AG10803 (cell line): ENCODE results near the gene TMEM218.

ENCODE experiments used
- DNase-seq: peaks from one replicate; pipeline ENCODE4 v3.0.0; 2010; ENCODE audit warnings: low read depth
- H3K4me3 ChIP-seq: 2 replicates; pipeline ENCODE4 v1.5.1; 2011; ENCODE audit warnings: mild to moderate bottlenecking, low read length, control low read depth
- CTCF ChIP-seq: conservative IDR thresholded peaks from 2 replicates; pipeline ENCODE4 v1.5.1; 2011; ENCODE audit warnings: mild to moderate bottlenecking, low read length, control low read depth, inconsistent platforms

TMEM218 gene

DNA sequence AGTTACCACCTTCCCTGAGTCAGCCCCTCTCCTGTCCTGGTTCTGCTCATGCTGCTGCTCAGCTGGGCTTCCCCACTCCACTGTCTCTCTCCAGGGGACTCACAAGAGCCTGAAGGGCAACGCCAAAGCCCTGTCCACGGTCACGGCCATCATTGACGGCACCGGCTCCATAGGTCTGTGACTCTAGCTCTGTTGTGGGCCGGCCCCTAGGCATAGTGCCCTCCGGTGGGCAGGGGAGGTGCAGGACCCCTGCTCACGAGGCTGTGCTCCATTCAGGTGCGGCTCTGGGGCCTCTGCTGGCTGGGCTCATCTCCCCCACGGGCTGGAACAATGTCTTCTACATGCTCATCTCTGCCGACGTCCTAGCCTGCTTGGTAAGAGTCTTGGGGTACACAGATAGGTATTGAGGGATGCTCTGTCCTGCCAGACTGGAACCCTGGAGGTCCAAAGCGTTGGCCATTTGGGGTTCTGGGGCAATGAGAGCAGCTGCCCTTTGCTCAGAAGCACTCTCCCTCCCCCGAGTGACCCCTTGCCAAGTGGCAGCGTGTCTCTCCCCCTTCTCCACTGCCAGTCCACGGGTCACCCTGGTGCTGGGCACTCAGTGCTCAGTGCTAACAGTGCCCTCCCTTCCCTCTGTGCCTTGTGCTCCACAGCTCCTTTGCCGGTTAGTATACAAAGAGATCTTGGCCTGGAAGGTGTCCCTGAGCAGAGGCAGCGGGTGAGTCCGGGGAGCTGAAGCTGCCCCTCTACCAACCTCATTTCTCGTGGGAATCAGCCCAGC is 25.9 kb downstream of the TMEM218 start:
- DNase-seq, result no peak
- no peak overlapping the region for H3K4me3 ChIP-seq

DNA sequence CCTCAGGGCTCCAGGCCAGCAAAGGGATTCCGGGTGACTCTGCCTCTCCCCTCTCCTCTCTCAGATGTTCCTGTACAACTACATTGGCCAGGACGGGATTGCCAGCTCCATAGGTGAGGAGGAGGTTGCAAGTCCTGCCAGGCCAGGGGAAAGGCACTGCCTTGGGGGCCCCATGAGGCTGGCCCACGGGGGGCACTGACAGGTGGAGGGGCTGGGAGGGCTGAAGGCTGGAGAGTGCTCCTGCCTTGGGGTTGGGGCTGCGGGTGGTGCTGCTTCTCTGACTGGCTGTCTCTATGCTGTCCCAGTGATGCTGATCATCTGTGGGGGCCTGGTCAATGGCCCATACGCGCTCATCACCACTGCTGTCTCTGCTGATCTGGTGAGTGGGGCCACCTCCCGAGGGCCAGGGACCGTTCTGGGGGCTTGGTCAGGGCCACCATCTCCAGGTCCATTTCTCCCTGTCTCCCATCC is 26.6 kb downstream of the TMEM218 start:
- no peak overlapping the region for H3K4me3 ChIP-seq
- no peak for DNase-seq
- no peak for TF ChIP-seq CTCF

More for the DNA sequence above, 25.9 kb downstream of the TMEM218 start:
- no peak for TF ChIP-seq CTCF

DNA sequence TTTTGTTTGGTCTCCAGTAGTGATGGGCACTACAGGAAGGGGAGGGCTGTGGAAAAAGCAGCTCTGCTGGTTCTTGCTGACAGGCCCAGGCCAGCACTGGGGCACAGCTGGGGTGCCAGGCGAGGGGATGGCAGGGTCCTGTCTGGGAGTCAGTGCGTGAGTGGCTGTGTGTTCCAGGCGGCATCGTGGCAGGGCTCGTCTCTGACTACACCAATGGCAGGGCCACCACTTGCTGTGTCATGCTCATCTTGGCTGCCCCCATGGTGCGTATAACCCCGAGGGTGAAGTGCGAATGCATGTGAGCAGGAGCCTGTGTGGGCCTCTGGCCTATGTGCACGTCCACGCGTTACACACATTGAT is 27.4 kb downstream of the TMEM218 start:
- H3K4me3 ChIP-seq, result no peak overlapping the region
- TF ChIP-seq CTCF, result no peak
- DNase-seq, result no peak

DNA sequence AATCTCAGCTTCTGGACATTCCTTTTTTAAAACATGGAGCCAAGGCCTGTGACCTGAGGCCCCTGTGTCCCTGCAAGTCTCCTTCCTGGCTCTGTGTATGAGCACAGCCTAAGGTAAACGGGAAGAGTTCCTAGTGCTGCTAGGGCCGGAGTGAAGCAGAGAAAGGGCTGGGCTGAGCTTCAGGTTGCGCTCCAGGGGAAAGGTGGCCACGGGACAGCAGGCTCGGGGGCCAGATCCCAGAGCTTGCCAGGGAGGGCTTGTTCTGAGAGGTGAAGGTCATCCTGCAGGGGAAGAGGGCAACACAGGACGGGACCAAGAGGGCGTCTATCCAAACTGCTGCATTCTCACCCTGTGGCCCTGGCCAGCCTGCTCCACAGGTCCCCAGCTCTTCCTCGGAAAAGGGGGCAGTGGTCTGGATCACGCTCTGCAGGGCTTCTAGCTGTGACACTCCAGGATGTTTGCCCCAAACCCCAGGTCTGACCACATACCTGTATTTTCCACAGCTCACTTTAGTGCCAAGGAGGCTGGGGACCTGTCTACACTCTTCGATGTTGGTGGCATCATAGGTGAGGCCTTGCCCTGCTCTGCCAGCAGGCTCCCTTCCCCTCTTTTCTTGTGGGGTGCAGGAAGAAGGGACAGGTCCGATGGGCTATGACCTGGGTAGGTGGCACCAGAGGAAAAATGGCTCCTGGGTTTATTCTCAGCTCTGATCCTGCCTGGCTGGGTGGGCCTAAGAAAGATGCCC is 27.9 kb downstream of the TMEM218 start:
- TF ChIP-seq CTCF, result no peak
- DNase-seq, result no peak
- no peak overlapping the region for H3K4me3 ChIP-seq

GRCh38 chr11:125082611-125083311 is 28.7 kb downstream of the TMEM218 start:
- no peak for TF ChIP-seq CTCF
- peak; percentile 66 for DNase-seq

GRCh38 chr11:125082040-125082439 is 29.4 kb downstream of the TMEM218 start:
- no peak overlapping the region for H3K4me3 ChIP-seq
- no peak for DNase-seq
- TF ChIP-seq CTCF, result no peak

More at GRCh38 chr11:125082611-125083311, 28.7 kb downstream of the TMEM218 start:
- H3K4me3 ChIP-seq, result no peak overlapping the region
